CD4-positive, alpha-beta T cell treated with Interferon gamma for 1 hour (primary cell): Measurements from ENCODE around the gene SPSB1.

ENCODE experiments used
- DNase-seq: peaks from one replicate; pipeline ENCODE4 v3.0.0-alpha.2; 2020

Gene SPSB1

DNA sequence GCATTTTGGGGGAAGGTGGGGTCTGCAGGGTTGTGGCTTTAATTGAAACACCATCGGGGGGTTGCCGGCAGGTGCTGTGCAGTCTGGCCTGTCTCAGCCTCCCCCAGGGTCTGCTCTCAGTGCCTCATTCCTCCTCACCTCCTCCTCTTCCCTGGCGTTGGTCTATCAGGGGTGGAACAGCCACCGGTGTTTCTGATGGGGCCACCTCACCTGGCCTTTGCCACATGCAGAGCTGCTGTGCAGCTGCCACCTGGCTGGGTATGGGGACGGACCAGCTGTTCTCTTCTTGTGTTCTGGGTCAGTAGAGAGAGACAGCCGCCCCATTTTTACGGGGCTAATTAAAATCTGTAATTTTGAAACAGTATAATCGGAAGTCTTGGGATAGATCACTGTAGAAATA lies 53.9 kb downstream of the SPSB1 start:
- DNase-seq, result no peak

DNA sequence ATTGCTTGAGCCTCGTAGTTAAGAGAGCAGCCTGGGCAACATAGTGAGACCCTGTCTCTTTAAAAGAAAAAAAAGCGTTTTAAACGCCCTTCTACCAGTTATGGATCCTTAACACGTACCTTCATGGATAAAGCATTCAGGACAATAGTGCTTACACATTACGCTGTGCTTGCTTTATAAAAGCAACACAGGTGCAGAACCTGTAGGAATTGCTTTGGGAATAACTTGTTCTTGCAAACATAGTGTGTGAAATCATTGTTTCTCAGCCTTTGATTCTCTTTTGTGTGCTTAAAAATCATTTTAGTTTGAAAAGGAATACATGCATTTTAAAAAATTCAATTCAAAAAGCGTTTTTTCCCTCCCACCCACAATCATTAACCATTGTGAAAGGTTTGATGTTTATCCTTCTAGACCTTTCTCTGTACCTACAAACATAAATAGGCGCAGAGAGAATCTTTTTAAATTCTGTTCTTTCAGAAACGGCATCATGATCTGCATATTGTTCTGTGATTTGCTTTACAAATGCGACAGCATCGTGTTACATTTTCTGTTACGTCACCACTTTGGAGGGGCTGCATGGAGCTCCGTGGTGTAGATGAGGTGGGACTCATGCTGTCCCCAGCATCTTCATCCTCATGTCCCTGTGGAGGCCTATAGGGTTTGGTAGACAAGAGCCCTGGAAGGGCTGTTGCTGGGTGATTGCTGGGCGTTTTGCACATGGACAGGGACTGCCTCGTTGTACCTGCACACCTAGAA lies 54.6 kb downstream of the SPSB1 start:
- no peak for DNase-seq

DNA sequence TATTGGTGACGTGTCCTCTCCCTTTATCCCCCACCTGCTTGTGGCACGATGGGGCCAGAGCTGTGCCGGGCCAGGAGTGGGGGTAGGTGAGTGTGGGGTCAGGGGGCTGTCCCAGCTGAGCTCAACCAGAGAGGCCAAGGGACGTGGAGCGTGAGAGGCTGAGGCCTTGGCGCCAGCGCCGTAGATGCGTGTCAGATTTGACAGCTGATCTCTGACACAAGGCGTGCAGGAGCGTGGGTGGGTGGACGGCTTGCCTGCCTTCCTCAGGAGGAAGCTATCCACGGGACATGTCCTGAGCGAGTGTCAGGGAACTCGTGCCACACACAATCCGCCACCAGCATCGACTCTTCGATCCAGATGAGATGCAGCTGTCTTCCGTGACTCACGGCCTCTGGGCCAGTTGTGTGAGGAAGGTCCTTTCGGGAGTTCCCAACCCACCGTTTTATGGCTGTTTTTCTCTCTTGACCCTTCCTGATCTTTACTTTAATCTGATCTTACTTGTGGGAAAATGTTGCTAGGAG lies 56.7 kb downstream of the SPSB1 start:
- DNase-seq, result no peak

DNA sequence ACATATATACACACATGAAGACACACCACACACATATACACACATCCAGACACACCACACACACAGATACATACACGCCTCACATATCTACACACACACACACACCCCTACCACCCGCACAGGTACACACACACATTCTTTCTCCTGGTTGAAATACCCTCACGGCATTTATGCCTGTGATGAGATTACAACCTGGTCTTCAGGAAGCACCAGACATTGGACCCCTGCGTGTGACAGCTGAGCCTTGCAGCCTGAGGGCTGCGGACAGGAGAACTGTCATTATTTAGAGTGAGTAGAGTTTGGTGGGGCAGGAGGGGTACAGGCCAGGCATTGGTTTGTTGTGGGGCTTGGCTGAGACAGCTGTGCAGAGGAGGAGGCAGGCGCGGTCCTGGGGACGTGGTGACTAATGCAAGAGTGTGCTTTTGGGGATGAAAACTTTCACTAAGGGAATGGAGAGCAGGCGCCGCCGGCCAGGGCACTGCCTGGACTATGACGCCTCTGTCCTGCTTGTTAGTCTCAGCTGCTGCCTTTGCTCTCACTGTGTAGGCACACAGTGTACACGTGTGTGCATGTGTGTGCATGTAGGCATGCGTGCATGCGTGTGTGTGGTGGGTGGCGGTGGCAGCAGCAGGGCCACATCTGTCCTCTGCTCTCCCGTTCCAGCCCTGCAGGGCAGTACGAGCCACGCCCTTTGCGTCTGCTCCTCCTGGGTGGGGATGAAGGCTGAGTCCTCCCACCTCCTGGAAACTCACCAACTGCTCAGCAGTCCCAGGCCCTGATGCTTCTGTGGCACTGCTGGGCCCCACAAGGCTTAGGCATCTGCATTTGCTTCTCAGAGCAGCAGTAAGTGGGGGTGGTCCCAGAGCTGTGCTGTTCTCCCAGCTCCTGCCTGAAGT lies 57.6 kb downstream of the SPSB1 start:
- DNase-seq, result no peak

DNA sequence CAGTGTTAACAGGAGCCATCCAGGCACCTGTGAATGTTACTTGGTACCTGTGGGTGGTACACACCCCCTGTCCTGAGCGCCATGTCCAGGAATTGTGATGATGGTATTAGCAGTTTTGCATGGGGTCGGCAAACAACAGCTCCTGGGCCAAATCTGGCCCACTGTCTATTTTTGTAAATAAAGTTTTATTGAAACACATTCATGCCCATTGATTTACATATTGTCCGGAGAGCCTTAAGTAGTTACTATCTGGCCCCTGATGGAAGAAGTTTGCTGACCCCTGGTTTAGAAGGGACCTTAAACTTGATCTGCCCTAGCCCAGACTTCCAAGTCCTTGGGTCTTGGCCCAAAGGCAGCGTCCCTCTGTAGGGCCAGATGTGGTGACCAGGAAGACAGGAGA lies 58.3 kb downstream of the SPSB1 start:
- no peak for DNase-seq

DNA sequence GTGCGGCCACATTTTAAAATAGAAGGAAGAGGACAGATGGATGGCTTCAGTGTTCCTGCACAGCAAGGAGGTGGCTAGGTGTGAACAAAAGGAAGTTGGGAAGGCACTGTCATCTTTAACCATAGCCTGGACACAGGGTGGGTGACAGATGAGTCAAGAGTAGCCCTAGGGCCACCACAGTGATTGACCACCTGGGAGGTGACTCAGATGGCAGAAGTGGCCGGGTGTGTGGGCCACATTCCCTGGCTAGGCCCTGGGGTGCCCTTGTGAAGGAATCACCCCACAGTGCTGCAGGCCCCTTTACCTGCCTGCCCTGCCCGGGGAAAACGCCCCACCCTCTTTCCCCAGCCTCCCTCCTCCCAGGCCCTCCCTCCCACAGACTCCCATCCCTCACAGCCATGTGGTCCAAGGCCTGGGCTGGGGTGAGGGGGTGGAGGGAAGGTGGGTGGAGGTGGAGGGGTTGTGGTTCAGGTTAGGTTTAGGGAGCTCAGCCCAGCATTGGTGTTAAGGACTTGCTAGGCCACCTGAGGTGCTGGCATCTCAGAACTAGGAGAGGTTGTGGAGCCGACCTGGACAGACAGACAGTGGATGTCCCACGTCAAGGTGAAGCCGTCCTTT lies 59.1 kb downstream of the SPSB1 start:
- DNase-seq, result no peak

DNA sequence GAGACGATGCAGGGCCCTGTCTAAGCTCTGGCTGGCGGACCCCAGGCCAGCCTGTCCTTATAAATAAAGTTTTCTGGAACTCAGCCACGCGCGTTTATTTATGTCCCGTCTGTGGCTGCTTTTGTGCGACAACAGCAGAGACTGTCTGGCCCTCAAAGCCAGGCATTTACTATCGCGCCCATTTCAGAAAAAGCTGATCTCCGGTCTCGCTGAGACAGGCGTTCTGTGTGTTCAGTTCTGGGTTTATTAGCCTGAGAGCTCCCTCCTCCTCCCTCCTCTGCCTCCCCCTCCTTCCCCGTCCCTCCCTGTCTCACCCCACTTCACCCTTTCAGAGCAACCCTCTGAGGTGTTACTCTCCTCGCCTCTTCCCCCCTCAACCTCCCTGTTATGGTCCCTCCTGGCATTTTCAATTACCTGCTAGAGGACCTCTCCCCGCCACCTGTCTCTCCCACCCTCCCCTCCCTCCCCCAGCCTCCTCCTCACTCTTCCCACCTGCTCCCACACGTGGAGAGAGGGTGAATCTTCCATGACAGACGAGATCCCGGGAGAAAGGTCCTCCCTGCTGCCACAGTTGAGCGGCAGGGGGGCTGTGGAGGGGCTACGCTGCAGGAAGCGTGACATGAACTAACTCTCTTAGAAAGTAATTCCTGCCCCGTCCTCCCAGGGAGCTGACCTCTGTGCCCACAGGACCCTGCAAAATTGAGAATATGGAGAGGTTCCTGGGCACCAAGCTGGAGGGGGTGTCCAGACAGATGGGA lies 59.9 kb downstream of the SPSB1 start:
- no peak for DNase-seq

DNA sequence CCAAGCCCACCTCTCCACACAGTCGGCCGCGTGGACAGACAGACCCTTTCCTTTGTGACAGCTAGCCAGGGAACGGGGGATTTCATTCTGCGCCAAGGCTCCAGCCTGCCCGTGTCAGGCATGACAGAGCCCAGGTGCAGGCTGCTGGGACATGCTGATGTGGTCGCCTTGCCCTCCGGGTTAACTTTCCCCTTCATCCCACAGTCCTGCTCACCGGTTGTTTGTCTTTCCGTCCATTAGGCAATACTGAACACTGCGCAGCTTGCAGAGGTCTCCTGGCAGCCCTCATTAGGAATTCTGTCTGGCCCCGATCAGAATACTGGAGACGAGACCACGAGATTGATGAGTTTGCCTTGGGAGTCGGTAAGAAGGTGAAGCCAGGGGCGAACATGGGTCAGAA lies 62.8 kb downstream of the SPSB1 start:
- no peak for DNase-seq

DNA sequence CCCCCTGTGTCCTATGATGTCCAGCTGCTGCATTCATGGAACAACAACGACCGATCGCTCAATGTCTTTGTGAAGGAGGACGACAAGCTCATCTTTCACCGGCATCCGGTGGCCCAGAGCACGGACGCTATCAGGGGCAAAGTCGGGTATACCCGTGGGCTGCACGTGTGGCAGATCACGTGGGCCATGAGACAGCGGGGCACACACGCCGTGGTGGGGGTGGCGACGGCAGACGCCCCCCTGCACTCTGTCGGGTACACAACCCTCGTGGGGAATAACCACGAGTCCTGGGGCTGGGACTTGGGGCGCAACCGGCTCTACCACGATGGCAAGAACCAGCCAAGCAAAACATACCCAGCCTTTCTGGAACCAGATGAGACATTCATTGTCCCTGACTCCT lies 63.3 kb downstream of the SPSB1 start:
- no peak for DNase-seq

DNA sequence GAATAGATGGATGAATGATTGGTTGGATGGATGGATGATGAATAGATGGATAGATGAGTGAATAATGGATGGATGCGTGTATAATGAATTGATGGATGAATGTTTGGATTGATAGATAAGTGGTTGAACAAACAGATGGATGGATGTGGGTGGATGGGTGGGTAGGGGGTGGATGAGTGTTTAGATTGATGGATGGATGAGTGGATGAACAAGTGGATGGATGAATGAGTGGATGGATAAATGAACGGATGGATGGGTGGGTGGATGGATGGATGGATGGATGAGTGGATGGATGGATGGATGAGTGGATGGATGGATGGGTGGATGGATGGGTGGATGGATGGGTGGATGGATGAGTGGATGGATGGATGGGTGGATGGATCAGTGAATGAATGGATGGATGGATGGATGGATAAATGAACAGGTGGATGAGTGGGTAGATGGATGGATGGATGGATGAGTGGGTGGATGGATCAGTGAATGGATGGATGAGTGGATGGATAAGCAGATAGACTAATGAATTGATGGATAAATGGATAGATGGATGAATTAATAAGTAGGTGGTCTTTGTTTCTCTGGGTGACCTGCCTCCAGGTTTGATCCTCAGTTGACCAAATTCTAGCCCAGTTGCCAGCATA lies 64.3 kb downstream of the SPSB1 start:
- DNase-seq, result no peak

DNA sequence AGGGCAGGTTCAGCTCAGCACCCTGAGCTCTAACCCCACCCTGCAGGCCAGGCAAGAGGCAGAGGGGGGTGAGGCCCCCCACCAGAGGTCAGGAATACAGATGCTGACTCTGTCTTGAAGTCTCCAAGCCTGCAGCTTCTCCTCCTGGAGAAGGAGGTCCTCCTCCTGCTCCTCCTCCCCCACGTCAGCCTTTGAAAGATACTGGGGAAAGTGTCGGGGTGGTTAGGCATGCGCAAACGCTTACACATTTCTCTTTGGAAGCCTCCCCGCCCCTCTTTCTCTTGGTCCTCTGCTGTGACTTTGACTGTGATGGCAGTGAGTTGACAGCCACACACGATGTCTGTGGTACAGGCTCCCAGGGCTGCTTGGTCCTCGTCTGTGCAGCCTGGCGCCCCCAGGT lies 65.3 kb downstream of the SPSB1 start:
- no peak for DNase-seq

DNA sequence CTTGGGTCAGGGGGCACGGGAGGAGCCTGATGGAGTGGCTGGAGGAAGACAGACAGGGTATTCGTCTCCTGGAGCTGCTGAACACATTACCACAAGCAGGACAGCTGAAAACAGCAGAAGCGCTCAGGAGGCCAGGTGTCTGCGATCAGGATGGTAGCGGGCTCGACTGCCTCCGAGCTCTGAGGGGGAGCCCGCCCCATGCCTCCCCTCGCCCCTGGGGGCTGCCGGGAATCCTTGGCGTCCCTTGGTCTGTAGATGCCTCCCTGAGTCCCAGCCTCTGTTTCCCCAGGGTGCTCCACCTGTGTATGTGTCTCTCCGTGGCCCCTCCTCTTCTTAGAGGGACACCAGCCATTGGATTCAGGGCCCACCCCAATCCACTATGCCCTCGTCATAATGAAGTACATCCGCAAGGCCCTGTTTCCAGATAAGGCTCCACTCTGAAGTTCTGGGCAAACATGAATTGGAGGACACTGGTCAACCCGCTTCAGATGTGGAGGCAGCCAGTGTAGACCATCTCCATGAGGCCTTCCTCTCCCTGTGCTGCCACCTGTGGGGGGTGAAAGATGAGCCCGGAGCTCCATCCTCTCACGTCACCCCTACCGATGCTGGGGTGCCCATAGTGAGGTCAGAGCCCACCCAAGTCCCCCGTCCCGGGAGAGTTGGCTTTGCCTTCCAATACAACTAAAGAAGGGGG lies 67.8 kb downstream of the SPSB1 start:
- DNase-seq, result no peak

DNA sequence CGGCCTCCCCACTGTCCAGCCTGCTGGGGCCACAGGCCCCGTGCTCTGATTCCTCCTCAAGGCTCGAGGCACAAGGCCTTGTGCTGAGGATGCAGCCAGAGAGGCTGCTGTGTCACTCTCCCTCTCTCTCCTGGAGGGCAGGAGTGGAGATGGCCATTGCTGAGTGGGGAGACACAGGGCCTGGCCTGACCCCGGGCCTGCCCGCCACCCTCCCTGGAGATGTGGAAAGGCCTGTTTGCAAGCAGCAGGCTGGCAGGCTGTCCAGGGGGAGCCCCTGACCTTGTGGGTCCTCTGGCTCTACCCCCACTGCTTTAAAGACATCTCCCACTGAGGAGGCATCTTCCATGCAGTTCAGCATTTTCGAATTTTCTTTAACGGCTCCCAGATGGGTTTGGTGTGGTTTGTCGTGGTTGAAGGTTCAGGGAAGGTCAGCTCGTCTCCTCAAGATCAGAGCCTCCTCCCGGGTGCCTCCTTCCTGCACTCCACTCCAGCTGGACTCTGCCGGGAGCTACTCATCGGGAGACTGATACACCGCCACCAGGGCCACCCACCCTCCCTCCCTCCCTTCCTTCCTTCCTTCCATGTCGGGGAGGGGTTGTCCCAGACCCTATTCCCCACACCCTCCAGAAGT lies 69.1 kb downstream of the SPSB1 start:
- no peak for DNase-seq

DNA sequence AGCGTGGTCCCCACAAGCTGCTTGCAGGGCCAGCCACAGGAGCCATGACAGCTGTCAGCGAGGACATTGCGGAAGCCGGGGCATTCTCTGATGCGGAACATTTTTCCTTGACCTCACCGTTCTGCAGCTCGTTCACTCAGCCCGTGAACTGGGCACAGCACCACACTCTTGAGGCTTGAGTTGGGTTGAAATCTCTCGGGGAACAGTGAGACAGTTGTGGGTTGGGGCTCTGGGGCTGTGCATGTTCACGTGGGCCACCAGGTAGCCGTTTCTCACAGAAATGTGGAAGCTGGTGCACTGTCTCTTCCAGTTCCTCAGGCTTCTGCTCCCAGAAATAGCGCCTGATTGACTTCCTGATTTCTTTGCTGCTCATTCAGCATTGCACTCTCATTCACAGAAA lies 69.8 kb downstream of the SPSB1 start:
- no peak for DNase-seq

DNA sequence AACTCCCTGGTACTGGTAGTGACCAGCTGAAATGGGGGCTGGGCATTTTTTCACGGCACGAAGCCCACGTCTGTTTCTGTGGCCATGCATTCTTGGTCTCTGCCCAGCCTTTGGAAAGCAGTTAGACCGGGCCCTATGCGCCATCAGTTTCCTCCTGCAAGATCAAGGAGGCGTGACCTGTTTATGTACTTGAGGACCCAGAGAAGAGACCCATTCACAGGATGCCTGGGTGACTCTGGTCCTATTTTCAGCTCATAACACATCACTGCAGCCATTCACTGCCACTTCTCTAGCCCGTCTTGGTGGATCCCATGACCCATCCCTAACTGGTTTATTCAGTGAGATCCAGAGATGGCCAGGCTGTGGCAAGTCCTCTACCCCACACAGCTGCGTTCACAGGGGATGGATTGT lies 70.4 kb downstream of the SPSB1 start:
- no peak for DNase-seq

DNA sequence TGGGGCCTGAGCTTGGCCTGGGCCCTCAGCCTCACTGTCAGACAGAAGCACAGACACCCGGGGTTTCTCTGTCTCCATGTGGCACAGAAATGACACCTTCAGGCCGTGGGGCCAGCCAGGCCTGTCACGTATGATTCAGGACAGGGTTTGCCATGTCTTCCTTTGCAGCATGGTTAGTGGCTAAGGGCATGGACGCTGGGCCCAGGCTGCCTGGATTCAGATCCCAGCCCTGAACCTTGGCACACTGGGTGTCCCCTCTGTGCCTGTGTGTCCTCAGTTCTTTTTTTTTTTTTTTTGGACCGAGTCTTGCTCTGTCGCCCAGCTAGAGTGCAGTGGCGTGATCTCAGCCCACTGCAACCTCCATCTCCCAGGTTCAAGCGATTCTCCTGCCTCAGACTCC lies 73.6 kb downstream of the SPSB1 start:
- DNase-seq, result no peak

DNA sequence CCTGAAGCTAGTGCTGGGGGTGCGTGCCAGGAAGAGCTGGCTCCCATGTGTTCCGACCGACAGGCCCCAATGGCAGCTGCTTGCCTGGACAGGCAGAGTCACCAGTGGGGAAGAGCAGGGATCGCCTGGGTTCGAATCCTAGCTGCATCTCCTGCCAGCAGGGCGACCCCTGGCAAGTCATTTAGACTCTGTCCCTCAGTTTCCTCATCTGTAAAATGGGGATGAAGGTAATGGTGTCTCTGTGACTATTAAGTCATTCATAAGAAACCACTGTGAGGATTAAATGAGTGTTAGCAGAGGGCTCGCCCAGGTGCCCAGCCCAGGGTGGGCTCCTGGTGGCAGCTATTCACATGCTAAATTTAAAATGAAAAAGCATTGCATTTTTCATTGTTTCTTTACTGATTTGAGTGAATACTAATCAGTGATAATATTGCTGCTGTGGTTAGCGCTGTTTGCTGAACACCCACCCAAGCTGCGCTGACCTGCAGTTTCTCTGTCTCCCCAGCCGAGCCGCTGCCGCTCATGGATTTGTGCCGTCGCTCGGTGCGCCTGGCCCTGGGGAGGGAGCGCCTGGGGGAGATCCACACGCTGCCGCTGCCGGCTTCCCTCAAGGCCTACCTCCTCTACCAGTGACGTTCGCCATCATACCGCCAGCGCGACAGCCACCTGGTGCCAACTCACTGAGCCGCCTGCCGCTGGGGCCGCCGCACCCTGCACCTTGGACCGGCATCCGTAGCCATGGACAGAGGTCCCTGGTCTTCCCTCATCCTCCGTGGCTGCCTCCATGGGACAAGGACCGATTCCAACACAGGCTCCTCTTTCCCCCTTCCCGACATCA lies 74.5 kb downstream of the SPSB1 start:
- DNase-seq, result no peak

DNA sequence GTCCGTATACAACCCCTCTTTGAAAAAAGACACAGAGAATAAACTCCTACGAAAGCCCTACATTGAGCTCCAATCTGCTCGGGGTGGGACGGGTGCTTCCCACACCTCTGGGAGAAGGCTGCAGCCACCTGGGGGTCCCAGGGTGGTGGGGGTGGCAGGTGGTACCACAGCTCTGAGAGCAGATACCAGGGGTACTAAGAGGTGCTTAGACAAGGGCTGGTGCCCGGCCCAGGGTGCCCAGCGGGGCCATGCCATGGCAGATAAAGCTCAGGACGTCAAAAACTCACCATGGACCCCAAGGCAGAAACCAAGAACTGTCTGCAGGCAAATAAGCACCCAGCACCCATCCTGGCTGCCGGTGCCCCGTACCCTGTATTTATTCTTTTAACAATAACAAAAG lies 75.1 kb downstream of the SPSB1 start:
- no peak for DNase-seq

DNA sequence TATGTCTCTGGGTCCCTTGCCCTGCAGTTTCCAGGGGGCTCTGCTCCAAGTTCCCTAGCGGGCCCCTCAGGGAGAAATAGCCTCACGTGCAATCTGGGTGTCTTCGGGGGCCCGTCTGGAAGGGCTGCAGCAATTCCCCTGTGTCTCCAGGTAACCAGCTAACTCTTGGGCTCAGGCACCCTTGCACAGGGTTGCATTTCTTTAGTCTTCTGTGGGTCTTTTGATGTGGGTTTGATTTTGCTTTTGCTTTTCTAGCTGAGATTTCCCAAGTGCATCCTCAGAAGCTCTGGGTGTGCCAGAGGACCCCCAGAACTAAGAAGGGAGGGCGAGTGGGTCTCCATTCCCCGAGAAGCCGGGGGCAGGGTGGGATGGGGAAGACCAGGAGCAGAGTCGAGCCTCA lies 75.7 kb downstream of the SPSB1 start:
- no peak for DNase-seq
